ENCODE results near the gene NDUFB2.
"Not testable (repeated sequence)": the region's sequence is repeated elsewhere in the genome, so short reads cannot be mapped to it uniquely, and the experiment has no call there.

Gene NDUFB2

DNA sequence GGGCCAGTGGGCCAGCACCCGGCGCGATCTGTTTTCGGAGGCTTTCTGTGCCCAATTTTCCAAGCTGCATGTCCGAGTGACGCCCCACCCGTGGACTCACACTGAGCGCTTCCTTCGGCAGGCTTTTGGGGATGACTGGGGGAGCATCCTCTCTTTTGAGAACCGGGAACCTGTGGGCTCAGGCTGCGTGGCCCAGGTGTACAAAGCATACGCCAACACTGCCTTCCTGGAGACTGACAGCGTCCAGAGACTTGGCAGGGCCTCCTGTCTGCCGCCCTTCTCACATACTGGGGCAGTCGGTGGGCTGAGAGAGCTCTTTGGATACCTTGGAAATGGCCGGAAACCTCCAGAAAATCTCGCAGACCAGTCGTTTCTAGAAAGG is 22.7 kb upstream of the NDUFB2 start:
- Histone ChIP-seq H3K36me3 (ENCODE audit: insufficient read depth, low read length) (peaks cover 14% of the 10 kb centered on the region), H3K27me3 (ENCODE audit: control insufficient read depth in 1 of 2, insufficient read depth in 2 of 2, low read length in 2 of 2) (no peaks in the 10 kb centered on the region), H3K9ac (ENCODE audit: low read length) (peak overlapping the region; percentile 49), H3K4me1 (ENCODE audit: insufficient read depth, low read length) (peaks cover 26% of the 10 kb centered on the region), H3K27ac (ENCODE audit: low read depth, low read length) (peak overlapping the region; percentile 76), H3K4me3 (ENCODE audit: low read depth in 1 of 2, low read length in 2 of 2) (peak overlapping the region; percentile 58 to 72), H3K9me3 (ENCODE audit: low read length) (no peaks in the 10 kb centered on the region)

DNA sequence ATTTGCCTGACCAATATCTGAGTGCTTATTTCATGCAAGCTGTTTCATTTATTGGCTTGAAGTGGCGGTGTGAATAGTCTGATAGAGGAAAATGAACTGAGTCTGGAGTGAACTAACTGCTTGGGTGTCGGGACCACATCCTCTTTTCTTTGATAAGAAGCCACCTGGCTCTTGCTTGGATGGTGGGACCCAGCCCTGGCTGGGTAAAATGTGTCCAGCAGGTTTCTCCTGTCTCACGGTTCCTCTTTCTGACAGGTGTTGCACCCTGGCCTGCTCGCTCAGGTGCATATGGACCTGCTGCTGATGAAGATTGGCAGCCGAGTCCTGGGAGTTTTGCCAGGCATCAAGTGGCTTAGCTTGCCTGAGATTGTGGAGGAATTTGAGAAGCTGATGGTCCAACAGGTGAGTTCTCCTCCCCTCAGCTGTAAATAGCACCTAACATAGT is 22.1 kb upstream of the NDUFB2 start:
- H3K27me3 ChIP-seq (ENCODE audit: control insufficient read depth in 1 of 2, insufficient read depth in 2 of 2, low read length in 2 of 2): no peaks in the 10 kb centered on the region
- no peak overlapping the region for H3K9ac ChIP-seq (ENCODE audit: low read length)
- no peak overlapping the region for H3K27ac ChIP-seq (ENCODE audit: low read depth, low read length)
- peak overlapping the region in 1 of 2 donors; percentile 72 for H3K4me3 ChIP-seq (ENCODE audit: low read depth in 1 of 2, low read length in 2 of 2)
- peaks cover 26% of the 10 kb centered on the region for H3K4me1 ChIP-seq (ENCODE audit: insufficient read depth, low read length)
- peaks cover 20% of the 10 kb centered on the region for H3K36me3 ChIP-seq (ENCODE audit: insufficient read depth, low read length)
- no peaks in the 10 kb centered on the region for H3K9me3 ChIP-seq (ENCODE audit: low read length)

DNA sequence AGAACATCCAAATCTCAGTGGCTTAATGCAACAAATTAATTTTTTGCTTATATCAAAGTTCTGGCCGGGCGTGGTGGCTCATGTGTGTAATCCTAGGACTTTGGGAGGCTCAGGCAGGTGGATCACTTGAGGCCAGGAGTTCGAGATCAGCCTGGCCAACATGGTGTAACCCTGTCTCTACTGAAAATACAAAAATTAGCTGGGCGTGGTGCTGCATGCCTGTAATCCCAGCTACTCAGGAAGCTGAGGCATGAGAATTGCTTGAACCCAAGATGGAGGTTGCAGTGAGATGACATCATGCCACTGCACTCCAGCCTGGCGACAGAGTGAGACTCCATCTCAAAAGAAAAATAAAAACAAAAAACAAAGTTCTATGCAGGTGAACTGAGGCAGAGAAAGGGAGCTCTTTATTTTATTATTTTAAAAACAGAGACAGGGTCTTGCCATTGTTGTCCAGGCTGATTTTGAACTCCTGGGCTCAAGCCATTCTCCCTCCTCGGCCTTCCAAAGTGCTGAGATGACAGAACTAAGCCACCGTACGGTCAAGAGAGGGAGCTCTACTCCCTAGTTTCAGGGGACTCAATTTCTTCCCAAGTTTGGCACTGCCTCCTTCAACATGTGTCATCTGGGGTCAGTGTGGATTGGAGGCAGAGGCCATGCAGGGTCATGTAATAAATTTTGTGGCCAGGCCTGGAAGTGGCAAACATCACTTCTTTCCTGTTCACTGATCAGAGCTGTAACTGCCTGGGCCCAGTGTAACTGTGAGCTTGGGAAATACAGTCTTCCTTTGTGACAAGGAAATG is 21.4 kb upstream of the NDUFB2 start:
- no peaks in the 10 kb centered on the region for H3K27me3 ChIP-seq (ENCODE audit: control insufficient read depth in 1 of 2, insufficient read depth in 2 of 2, low read length in 2 of 2)
- H3K36me3 ChIP-seq (ENCODE audit: insufficient read depth, low read length): peaks cover 24% of the 10 kb centered on the region
- H3K9ac ChIP-seq (ENCODE audit: low read length): no peak overlapping the region
- H3K9me3 ChIP-seq (ENCODE audit: low read length): no peaks in the 10 kb centered on the region
- peaks cover 26% of the 10 kb centered on the region for H3K4me1 ChIP-seq (ENCODE audit: insufficient read depth, low read length)
- H3K27ac ChIP-seq (ENCODE audit: low read depth, low read length): no peak overlapping the region
- peak overlapping the region in 1 of 2 donors; percentile 72 for H3K4me3 ChIP-seq (ENCODE audit: low read depth in 1 of 2, low read length in 2 of 2)

DNA sequence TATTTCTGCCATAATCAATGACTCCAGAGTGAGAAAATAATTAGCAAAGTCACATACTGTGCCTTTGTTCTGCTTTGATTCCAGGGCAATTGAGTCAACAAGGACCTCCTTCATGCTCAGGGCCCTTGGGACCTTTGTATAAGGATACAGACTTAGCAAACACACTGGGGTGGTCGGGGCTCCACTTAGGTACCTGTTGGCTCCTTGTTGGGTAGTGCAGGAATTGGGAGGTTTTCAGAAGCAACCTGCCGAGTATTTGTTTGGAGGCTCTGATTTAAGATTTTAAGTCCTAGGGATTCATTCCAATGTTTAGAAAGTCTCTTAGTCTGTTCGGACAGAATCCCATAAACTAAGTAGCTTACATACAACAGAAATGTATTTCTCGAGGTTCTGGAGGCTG is 20.8 kb upstream of the NDUFB2 start:
- no peaks in the 10 kb centered on the region for H3K27me3 ChIP-seq (ENCODE audit: control insufficient read depth in 1 of 2, insufficient read depth in 2 of 2, low read length in 2 of 2)
- H3K27ac ChIP-seq (ENCODE audit: low read depth, low read length): no peak overlapping the region
- peaks cover 26% of the 10 kb centered on the region for H3K4me1 ChIP-seq (ENCODE audit: insufficient read depth, low read length)
- H3K9me3 ChIP-seq (ENCODE audit: low read length): no peaks in the 10 kb centered on the region
- peaks cover 30% of the 10 kb centered on the region for H3K36me3 ChIP-seq (ENCODE audit: insufficient read depth, low read length)
- H3K9ac ChIP-seq (ENCODE audit: low read length): no peak overlapping the region
- peak overlapping the region in 1 of 2 donors; percentile 23 for H3K4me3 ChIP-seq (ENCODE audit: low read depth in 1 of 2, low read length in 2 of 2)

DNA sequence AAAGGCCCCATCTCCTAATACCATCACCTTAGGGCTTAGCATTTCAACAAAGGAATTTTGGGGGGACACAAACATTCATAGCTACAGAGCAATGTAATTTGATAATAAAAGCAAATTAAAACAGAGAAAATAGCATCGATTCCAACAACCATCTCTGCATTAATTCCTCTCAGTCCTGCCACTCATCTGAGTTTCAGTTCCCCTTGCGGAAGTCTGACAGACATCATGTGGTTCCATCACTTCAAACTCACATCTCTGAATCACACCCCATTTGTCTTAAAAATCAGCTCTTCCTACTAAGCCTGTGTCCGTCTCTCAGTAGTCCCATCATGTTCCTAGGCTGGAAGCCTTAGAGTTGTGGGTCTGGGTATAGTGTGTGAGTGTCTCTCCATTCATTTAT is 20.2 kb upstream of the NDUFB2 start:
- H3K4me3 ChIP-seq (ENCODE audit: low read depth in 1 of 2, low read length in 2 of 2): no peak overlapping the region

DNA sequence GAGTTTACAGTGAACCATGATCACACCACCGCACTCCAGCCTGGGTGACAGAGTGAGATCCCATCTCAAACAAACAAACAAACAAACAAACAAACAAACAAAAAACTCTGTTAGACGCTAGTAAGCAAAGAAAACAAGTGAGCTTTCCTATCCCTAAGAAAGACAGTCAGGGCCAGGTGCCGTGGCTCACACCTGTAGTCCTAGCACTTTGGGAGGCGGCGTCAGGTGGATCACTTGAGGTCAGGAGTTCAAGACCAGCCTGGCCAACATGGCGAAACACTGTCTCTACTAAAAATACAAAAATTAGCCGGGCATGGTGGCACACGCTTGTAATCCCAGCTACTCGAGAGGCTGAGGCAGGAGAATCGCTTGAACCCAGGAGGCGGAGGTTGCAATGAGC is 19.6 kb upstream of the NDUFB2 start:
- H3K27ac ChIP-seq (ENCODE audit: low read depth, low read length); H3K9me3 ChIP-seq (ENCODE audit: low read length); H3K9ac ChIP-seq (ENCODE audit: low read length); H3K27me3 ChIP-seq (ENCODE audit: control insufficient read depth in 1 of 2, insufficient read depth in 2 of 2, low read length in 2 of 2); H3K4me3 ChIP-seq (ENCODE audit: low read depth in 1 of 2, low read length in 2 of 2): not testable (repeated sequence)
- peaks cover 26% of the 10 kb centered on the region for H3K4me1 ChIP-seq (ENCODE audit: insufficient read depth, low read length)
- H3K36me3 ChIP-seq (ENCODE audit: insufficient read depth, low read length): peaks cover 34% of the 10 kb centered on the region

More for the DNA sequence above, 20.2 kb upstream of the NDUFB2 start:
- Histone ChIP-seq H3K27ac (ENCODE audit: low read depth, low read length) (no peak overlapping the region), H3K4me1 (ENCODE audit: insufficient read depth, low read length) (peaks cover 26% of the 10 kb centered on the region), H3K9ac (ENCODE audit: low read length) (no peak overlapping the region), H3K27me3 (ENCODE audit: control insufficient read depth in 1 of 2, insufficient read depth in 2 of 2, low read length in 2 of 2) (no peaks in the 10 kb centered on the region), H3K36me3 (ENCODE audit: insufficient read depth, low read length) (peaks cover 34% of the 10 kb centered on the region), H3K9me3 (ENCODE audit: low read length) (no peaks in the 10 kb centered on the region)

DNA sequence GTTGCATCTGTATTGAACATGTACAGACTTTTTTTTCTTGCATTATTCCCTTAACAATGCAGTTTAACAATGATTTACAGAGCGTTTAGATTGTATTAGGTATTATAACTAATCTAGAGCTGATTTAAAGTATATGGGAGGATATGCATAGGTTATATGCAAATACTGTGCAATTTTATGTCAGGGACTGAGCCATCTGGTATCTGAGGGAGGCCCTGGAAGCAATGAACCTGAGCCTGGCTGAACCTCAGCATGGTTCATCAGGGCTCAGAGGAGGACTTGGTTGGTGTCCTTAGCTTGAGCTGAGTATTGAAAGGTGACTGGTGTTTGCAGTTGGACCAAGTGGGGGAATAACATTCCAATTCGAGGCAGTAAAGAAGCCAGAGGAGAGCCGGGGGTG is 19.0 kb upstream of the NDUFB2 start:
- Histone ChIP-seq H3K4me1 (ENCODE audit: insufficient read depth, low read length) (peaks cover 26% of the 10 kb centered on the region), H3K4me3 (ENCODE audit: low read depth in 1 of 2, low read length in 2 of 2) (no peak overlapping the region), H3K27me3 (ENCODE audit: control insufficient read depth in 1 of 2, insufficient read depth in 2 of 2, low read length in 2 of 2) (no peaks in the 10 kb centered on the region), H3K36me3 (ENCODE audit: insufficient read depth, low read length) (peaks cover 34% of the 10 kb centered on the region), H3K27ac (ENCODE audit: low read depth, low read length) (no peak overlapping the region), H3K9ac (ENCODE audit: low read length) (no peak overlapping the region), H3K9me3 (ENCODE audit: low read length) (no peaks in the 10 kb centered on the region)

DNA sequence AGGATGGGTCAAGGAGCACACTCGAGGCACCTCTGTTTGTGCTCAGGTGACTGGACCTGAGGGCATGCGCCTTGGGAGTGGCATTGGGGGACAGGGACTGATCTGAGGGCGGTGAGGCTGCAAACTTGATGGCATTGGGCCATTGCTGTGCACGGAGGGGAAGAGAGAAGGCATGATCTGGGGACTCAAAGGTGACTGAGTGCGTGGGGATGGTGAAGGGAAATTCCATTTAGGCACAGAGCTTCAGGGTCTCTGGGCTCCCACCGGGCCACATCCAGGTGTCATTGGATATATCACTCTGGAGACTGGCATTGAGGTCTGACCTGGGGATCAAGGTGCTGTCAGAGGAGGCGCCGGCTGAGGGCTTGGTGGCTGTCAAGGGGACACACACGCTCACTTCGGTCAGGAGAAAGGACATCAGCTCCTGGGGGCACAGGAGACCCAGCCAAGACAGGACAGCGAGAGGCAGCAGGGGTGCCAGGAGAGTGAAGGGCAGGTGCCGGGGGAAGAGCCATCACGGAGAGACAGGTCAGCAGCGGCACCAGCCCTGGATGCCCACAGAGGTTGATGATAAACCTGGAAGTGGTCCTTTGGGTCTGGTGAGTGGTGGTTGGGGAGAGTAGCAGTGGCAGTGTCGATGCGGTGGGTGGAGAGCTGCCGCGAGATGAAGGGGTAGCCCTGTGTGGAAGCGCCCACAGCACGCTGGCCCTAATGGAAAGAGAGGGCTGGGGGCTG is 18.3 kb upstream of the NDUFB2 start:
- no peak overlapping the region for H3K27ac ChIP-seq (ENCODE audit: low read depth, low read length)
- H3K27me3 ChIP-seq (ENCODE audit: control insufficient read depth in 1 of 2, insufficient read depth in 2 of 2, low read length in 2 of 2): no peaks in the 10 kb centered on the region
- peaks cover 26% of the 10 kb centered on the region for H3K4me1 ChIP-seq (ENCODE audit: insufficient read depth, low read length)
- H3K9ac ChIP-seq (ENCODE audit: low read length): no peak overlapping the region
- H3K4me3 ChIP-seq (ENCODE audit: low read depth in 1 of 2, low read length in 2 of 2): no peak overlapping the region
- H3K9me3 ChIP-seq (ENCODE audit: low read length): no peaks in the 10 kb centered on the region
- H3K36me3 ChIP-seq (ENCODE audit: insufficient read depth, low read length): peaks cover 34% of the 10 kb centered on the region

DNA sequence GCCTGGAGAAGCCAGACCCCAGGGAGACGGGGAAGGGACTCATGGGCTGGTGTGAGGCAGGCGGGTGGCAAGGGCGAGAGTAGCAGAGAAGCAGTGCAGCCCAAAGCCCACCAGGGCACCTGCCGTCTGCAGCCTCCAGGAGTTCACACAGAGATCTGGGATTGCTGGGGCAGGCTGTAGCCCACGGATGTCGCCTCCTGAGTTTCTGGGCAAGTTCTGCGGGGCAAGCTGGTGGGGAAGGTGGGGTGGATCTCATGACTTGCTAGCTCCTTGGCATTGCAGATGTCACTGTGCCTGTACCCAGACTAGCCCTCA is 17.7 kb upstream of the NDUFB2 start:
- no peak overlapping the region for H3K9ac ChIP-seq (ENCODE audit: low read length)
- H3K36me3 ChIP-seq (ENCODE audit: insufficient read depth, low read length): peaks cover 39% of the 10 kb centered on the region
- H3K9me3 ChIP-seq (ENCODE audit: low read length): no peaks in the 10 kb centered on the region
- H3K27me3 ChIP-seq (ENCODE audit: control insufficient read depth in 1 of 2, insufficient read depth in 2 of 2, low read length in 2 of 2): no peaks in the 10 kb centered on the region
- H3K4me1 ChIP-seq (ENCODE audit: insufficient read depth, low read length): peaks cover 23% of the 10 kb centered on the region
- no peak overlapping the region for H3K4me3 ChIP-seq (ENCODE audit: low read depth in 1 of 2, low read length in 2 of 2)
- no peak overlapping the region for H3K27ac ChIP-seq (ENCODE audit: low read depth, low read length)

DNA sequence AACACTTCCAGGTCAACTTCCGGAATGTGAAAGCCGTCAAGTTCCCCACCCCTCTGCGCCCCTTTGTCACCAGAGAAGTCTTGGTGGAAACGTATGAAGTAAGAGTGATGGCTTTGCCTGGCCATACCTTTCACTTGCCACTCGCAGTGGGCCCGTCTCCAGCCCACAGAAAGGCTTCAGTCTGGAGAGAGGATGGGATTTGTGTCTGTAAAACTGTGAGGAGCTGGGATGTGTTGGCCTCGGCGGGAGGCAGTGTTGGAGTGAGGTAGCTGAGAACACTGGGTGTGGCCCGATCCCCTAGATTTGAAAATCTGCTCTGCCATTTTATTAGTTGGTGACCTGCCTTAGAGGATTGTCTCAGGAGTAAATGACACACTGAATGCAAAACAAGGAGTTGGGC is 17.3 kb upstream of the NDUFB2 start:
- peaks cover 18% of the 10 kb centered on the region for H3K4me1 ChIP-seq (ENCODE audit: insufficient read depth, low read length)
- no peak overlapping the region for H3K9ac ChIP-seq (ENCODE audit: low read length)
- H3K27ac ChIP-seq (ENCODE audit: low read depth, low read length): no peak overlapping the region
- peaks cover 40% of the 10 kb centered on the region for H3K36me3 ChIP-seq (ENCODE audit: insufficient read depth, low read length)
- no peaks in the 10 kb centered on the region for H3K9me3 ChIP-seq (ENCODE audit: low read length)
- no peaks in the 10 kb centered on the region for H3K27me3 ChIP-seq (ENCODE audit: control insufficient read depth in 1 of 2, insufficient read depth in 2 of 2, low read length in 2 of 2)
- H3K4me3 ChIP-seq (ENCODE audit: low read depth in 1 of 2, low read length in 2 of 2): no peak overlapping the region

DNA sequence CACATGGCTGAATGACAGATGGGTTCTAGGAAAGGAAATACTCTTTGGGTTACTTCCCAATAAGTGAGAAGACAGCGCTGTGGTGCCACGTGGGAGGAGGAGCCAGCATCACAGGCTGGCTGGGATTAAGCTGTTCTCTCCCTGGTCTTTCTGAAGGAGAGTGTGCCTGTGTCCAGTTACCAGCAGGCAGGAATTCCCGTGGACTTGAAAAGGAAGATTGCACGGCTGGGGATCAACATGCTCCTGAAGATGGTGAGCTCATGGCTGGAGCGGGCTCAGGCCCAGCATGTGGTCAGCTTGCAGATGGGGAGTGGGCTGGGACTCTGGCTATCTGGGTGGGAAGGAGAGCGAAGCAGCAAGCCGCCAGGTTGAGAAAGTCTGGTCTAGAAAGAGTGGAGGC is 15.6 kb upstream of the NDUFB2 start:
- Histone ChIP-seq H3K4me3 (ENCODE audit: low read depth in 1 of 2, low read length in 2 of 2) (no peak overlapping the region), H3K27me3 (ENCODE audit: control insufficient read depth in 1 of 2, insufficient read depth in 2 of 2, low read length in 2 of 2) (no peaks in the 10 kb centered on the region), H3K36me3 (ENCODE audit: insufficient read depth, low read length) (peaks cover 40% of the 10 kb centered on the region), H3K9me3 (ENCODE audit: low read length) (no peaks in the 10 kb centered on the region), H3K4me1 (ENCODE audit: insufficient read depth, low read length) (peaks cover 1% of the 10 kb centered on the region), H3K27ac (ENCODE audit: low read depth, low read length) (no peak overlapping the region), H3K9ac (ENCODE audit: low read length) (no peak overlapping the region)

DNA sequence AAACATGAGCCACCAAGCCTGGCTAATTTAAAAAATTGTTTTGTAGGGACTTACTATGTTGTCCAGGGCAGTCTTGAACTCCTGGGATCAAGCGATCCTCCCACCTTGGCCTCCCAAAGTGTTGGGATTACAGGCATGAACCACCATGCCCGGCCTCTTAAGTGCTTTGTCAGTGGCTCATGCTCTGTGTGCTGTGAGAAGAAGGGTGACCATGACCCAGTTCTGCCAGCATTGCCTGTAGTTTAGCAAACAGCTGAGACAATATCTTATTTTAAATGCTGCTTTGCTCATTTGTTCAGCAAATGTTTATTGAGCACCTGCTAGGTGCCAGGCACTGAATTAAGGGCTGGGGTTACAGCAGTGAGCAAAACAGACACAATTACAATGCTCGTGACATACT is 14.7 kb upstream of the NDUFB2 start:
- Histone ChIP-seq H3K9me3 (ENCODE audit: low read length) (no peaks in the 10 kb centered on the region), H3K36me3 (ENCODE audit: insufficient read depth, low read length) (peaks cover 33% of the 10 kb centered on the region), H3K9ac (ENCODE audit: low read length) (no peak overlapping the region), H3K27me3 (ENCODE audit: control insufficient read depth in 1 of 2, insufficient read depth in 2 of 2, low read length in 2 of 2) (no peaks in the 10 kb centered on the region), H3K27ac (ENCODE audit: low read depth, low read length) (no peak overlapping the region), H3K4me1 (ENCODE audit: insufficient read depth, low read length) (no peaks in the 10 kb centered on the region), H3K4me3 (ENCODE audit: low read depth in 1 of 2, low read length in 2 of 2) (no peak overlapping the region)

Measured in muscle layer of colon (tissue), 2 donors.